HG03520 (cell line): ENCODE results near the gene RPS15.
"Not testable (repeated sequence)": the region's sequence is repeated elsewhere in the genome, so short reads cannot be mapped to it uniquely, and the experiment has no call there.

Experiments
- ATAC-seq: cut with Tn5 transposase; IDR thresholded peaks from one replicate; pipeline ENCODE4 v1.9.1; 2021; ENCODE audit warnings: mild to moderate bottlenecking, moderate library complexity; ENCODE audit not compliant: unreplicated experiment

RPS15 gene

DNA sequence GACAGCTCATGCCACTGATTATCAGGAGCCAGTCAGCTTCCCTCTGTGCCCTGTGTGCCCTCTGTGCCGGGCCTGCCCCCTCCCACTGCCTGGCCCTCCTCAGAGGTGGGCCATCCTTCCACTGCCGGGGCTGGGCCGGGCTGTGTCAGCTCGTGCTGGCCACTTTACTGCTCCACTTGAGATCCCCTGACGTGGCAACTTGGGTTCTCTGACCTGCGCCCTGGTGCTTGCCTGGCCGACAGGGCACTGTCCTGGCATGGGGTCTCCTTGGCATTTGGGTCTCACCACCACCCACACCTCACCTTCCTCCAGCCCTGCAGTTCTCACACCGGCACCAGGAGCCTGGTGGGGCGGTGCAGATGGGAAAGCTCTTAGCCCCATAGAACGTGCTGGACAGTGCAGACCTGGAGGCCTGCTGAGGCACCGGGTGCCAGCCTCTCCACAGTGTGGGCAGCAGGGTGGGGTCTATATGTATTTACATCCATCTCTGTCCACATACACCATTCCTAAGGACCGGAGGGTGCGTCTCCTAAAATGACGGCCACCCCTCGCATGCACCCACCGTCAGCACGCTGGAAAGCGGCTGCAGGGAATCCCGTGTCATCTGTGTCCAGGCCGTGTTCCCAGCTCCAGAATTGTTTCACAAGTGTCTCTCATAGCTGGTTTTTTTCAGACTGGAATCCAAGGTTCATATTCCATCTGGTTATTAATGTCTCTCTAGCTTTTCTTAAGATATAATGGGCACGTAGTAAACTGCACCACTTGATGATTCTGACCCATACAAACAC, 19.1 kb upstream of the RPS15 start:
- ATAC-seq = no peak

- not testable (repeated sequence) for ATAC-seq
Measured at GRCh38 chr19:1420085-1420484, 18.1 kb upstream of the RPS15 start.

DNA sequence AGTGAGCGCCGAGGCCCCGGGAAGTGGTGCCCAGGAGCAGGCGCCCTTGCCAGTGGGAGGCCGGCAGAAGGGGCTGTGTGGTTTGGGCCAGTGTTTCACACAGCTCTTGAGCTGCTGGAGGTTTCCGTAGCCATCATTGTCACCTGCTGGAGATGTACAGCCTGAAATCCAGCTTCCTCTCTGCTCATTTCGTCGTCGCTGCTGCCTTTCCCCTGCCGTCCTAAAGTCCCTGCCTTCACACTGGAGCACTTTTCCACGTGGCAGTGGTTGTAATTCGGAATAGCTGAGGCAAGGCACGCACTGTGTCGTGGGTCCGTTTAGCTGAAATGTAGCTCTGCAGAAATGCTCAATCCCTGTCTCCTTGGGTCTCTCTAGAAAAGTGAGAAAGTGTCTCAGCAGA, 17.6 kb upstream of the RPS15 start:
- no peak for ATAC-seq

GRCh38 chr19:1421218-1421957, 16.8 kb upstream of the RPS15 start:
- no peak for ATAC-seq

GRCh38 chr19:1421958-1422305, 16.3 kb upstream of the RPS15 start:
- ATAC-seq = no peak

- ATAC-seq = no peak
Measured at GRCh38 chr19:1422360-1422759, 15.8 kb upstream of the RPS15 start.

- no peak for ATAC-seq
Measured at GRCh38 chr19:1422943-1423342, 15.3 kb upstream of the RPS15 start.

DNA sequence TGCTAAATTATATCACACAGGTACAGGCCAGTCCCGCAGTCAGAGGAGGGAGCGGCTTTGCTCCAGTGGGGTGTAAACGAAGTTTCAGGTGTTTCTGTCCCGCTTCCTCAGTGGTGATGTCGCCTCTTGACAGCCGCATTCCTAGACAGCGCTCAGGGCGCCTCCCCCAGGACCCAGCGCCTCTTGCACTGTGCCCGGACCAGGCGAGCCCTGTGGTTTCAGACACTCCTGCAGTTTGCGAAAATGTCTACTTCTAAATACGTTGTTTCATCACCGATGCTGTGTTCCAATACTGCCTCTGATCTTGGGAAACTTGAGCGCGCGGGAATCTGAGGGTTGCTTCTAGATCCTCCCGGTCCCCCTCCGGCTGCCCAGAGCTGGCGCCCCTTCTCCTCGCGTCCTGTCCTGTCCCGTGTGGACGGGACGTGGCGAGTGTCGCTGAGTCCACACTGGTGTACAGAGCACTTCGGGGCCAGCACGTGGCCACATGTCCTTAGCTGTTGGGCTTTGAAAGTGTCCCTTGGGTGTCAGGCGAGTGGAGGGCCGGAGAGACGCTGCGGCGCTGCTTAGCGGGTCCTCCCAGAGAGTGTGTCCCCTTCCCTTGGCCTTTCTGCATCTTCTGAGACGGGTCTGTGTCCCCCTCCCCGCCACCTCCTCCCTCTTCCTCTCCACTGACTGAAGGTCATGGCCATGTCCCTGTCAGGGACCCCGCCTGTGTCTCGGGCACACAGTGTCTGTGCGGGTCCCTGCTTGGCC, 14.6 kb upstream of the RPS15 start:
- ATAC-seq = no peak

- ATAC-seq = no peak
Measured at GRCh38 chr19:1424192-1424955, 13.8 kb upstream of the RPS15 start.

- ATAC-seq = no peak
Measured at GRCh38 chr19:1425102-1425837, 12.9 kb upstream of the RPS15 start.

GRCh38 chr19:1425902-1426301, 12.3 kb upstream of the RPS15 start:
- no peak for ATAC-seq

GRCh38 chr19:1426736-1427135, 11.5 kb upstream of the RPS15 start:
- ATAC-seq = no peak

DNA sequence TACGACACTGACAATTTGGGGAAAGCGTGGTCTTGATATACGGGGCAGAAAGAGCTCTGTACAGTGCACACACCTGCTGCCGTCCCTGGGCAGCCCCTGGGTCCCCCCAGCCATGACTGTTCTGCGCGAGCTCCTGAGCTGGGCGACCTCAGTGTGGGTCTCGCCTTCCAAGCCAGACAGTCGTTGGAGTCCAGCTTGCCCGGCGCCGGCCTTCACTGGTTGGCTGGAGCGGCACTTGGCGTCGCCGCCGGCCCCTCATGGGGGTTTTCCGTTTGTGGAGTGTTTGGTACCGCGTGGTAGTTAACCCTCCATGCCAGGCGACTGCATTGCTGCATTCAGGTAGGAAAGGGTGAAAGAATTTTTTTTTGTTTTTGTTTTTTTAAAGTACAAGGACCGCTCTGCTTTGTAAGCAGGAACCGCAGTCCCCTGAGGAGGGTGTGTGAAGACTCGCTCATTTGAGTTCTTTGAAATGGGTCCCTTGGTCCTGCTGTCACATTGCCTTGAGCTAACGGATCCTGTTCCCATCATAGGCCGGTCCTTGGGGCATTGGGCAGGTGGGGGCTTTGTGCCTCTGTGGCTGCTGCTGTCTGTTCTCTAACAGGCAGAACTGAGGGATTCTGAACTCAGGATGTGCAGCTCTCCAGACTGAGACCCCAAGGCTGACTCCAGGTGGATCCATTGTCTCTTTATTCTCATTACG, 10.8 kb upstream of the RPS15 start:
- no peak for ATAC-seq

- no peak for ATAC-seq
Measured at GRCh38 chr19:1428738-1429391, 9.3 kb upstream of the RPS15 start.

GRCh38 chr19:1429750-1430149, 8.4 kb upstream of the RPS15 start:
- ATAC-seq = no peak

GRCh38 chr19:1430246-1430645, 8.0 kb upstream of the RPS15 start:
- ATAC-seq = no peak

DNA sequence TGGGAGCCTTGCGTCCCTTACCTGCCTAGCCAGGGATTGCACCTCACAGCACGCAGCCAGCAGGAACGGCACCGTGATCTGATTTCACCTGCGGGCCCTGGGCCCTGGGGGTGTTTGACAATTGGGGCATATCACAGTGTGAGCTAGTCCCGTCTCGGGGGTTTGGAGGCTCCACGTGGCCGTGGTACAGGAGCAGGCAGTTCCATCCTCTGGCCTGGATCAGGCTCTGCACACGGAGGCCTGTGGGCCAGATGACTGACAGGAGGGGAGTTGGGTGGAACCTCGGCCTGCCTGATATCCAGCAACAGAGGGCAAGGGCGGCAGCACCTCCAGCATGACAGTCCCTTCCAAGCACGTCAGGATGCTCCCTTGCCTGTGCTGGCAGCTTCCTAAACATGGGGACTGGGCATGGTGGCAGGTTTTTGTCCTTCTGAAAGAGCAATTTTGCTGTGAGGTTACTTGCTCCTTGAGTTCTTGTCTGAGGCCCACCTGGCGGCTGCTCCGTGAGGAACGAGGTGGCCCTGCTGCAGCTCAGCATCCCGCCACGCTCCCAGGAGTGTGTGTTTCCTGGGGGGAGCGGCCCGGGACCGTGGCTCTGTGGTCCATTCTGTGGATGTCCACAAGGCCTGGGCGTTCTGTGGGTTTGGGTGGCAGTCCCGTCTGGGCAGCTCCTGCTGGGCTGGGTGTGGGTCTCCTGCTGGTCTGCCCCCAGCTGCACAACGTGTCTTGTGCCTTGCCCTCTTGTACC, 6.3 kb upstream of the RPS15 start:
- ATAC-seq = no peak

DNA sequence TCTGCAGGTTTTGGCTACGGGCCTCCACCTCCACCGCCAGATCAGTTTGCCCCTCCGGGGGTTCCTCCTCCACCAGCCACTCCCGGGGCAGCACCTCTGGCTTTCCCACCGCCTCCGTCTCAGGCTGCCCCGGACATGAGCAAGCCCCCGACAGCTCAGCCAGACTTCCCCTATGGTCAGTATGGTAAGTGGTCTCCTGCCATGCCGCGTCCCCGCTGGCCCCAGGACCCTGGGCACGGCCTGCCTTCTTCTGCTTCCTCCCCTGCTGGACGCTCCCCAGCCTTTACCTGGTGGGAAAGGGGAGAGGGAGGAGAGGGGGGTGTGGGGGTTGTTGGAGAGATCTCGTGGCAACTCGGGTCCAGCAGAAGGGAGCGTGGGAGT, 5.7 kb upstream of the RPS15 start:
- no peak for ATAC-seq
